ENCODE measurements around the gene IFNG-AS1.

The IFNG-AS1 gene

GRCh38 chr12:68040450-68041075 is 51.3 kb downstream of the IFNG-AS1 start:
- peak; percentile 83 for DNase-seq

- peak; percentile 55 for DNase-seq
Measured at GRCh38 chr12:68042212-68042699, 53.0 kb downstream of the IFNG-AS1 start.

GRCh38 chr12:68043435-68043834 is 54.2 kb downstream of the IFNG-AS1 start:
- DNase-seq, result no peak

DNA sequence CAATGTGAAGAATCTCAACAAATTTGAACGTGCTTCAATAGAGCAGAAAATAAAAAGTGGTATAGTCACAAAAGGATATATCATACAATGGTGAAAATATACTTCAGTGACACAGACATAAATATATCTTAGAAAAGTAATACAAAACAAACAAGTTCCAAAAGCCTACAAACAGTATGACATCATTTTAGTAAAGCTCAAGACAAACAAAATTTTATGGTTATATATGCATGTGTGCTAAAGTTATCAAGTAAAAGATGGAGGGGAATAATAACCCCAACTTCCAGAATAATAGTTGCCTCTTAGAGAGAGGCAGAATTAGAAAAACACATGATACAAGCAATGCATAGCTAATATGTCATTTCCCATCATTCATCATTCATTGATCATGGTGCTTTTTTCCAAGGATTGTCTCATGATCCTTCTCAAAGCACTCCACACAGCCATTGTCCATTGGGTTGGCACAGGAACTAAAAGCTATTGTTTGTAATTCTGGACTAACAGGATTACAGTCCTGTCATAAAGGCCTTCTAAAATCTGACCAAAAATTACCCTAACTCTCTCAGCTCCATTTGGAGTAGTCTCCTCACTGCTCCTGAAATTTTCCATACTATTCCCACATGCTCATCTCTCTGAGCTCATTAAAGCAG is 59.5 kb downstream of the IFNG-AS1 start:
- DNase-seq, result no peak

DNA sequence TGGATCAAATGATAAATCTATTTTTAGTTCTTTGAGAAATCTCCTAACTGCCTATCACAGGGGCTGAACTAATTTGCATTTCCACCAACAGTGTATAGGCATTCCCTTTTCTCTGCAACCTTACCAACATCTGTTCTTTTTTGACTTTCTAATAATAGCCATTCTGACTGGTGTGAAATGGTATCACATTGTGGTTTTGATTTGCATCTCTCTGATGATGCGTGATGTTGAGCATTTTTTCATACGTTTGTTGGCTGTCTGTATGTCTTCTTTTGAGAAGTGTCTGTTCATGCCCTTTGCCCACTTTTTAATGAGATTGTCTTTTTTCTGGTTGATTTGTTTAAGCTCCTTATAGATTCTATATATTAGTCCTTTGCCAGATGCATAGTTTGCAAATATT is 67.1 kb downstream of the IFNG-AS1 start:
- no peak for DNase-seq

GRCh38 chr12:68063900-68064590 is 74.8 kb downstream of the IFNG-AS1 start:
- no peak for DNase-seq

- DNase-seq, result no peak
Measured at GRCh38 chr12:68065163-68065562, 75.9 kb downstream of the IFNG-AS1 start.

GRCh38 chr12:68065687-68066086 is 76.4 kb downstream of the IFNG-AS1 start:
- no peak for DNase-seq

GRCh38 chr12:68067762-68068376 is 78.6 kb downstream of the IFNG-AS1 start:
- DNase-seq, result peak; percentile 20

GRCh38 chr12:68069275-68069674 is 80.0 kb downstream of the IFNG-AS1 start:
- no peak for DNase-seq
